CD14-positive monocyte (primary cell): ENCODE results near the gene NUP62. TPM values are rescaled to one million over a fixed set of nuclear protein-coding genes. Genes with fewer than 3 reads are reported as not detected.

ENCODE experiments used
- DNase-seq, 3 donors: peaks; one replicate each; pipeline ENCODE4 v3.0.0-alpha.2; 2011 to 2022
- H2AFZ ChIP-seq: 2 replicates; pipeline ENCODE4 v1.6.0; 2012; ENCODE audit warnings: mild to moderate bottlenecking, low read depth, low read length, inconsistent platforms; ENCODE audit not compliant: insufficient read depth, poor library complexity, severe bottlenecking
- H3K27ac ChIP-seq, 2 donors: 1 replicate in 1 of 2; 2 replicates in 1 of 2; pipeline ENCODE4 v1.5.1; 2012 to 2013; ENCODE audit warnings: low read length in 2 of 2, control low read depth in 1 of 2, inconsistent platforms in 1 of 2, low read depth in 1 of 2, mild to moderate bottlenecking in 1 of 2
- H3K27me3 ChIP-seq, 2 donors: one replicate each; pipeline versions ENCODE4 v1.6.0 to v1.6.1; 2011 to 2013; ENCODE audit warnings: low read length in 2 of 2; ENCODE audit not compliant: control insufficient read depth in 2 of 2, insufficient read depth in 2 of 2
- H3K36me3 ChIP-seq, 2 donors: replicated peaks in 1 of 2; 1 replicate in 1 of 2; 2 replicates in 1 of 2; pipeline versions ENCODE4 v1.5.1 to v1.6.1; 2012 to 2013; ENCODE audit warnings: low read length in 2 of 2, control low read depth in 1 of 2, inconsistent platforms in 1 of 2, mild to moderate bottlenecking in 1 of 2; ENCODE audit not compliant: insufficient read depth in 2 of 2, control insufficient read depth in 1 of 2
- H3K4me1 ChIP-seq, 2 donors: 1 replicate in 1 of 2; 2 replicates in 1 of 2; pipeline versions ENCODE4 v1.5.1 to v1.6.1; 2012 to 2013; ENCODE audit warnings: low read length in 2 of 2, control low read depth in 1 of 2, inconsistent platforms in 1 of 2, mild to moderate bottlenecking in 1 of 2, moderate library complexity in 1 of 2; ENCODE audit not compliant: insufficient read depth in 2 of 2, control insufficient read depth in 1 of 2
- H3K4me2 ChIP-seq: replicated peaks from 2 replicates; pipeline ENCODE3; 2012; ENCODE audit warnings: low read length, moderate library complexity, mild to moderate bottlenecking; ENCODE audit not compliant: poor library complexity, severe bottlenecking; ENCODE audit errors: extremely low read depth
- H3K4me3 ChIP-seq, 3 experiments: fragments of 200-600 bp in 1 of 3; sonication (generic) in 1 of 3; replicated peaks in 1 of 3; 1 replicate in 2 of 3; 2 replicates in 1 of 3; pipeline ENCODE4 v1.5.1; 2011 to 2013; ENCODE audit warnings: low read length in 3 of 3, mild to moderate bottlenecking in 3 of 3, control low read depth in 2 of 3, low read depth in 2 of 3, inconsistent platforms in 1 of 3, moderate library complexity in 1 of 3
- H3K79me2 ChIP-seq: 2 replicates; pipeline ENCODE4 v1.6.0; 2012; ENCODE audit warnings: mild to moderate bottlenecking, control low read depth, inconsistent platforms, low read length, moderate library complexity; ENCODE audit not compliant: insufficient read depth
- H3K9ac ChIP-seq: 2 replicates; pipeline ENCODE4 v1.6.0; 2017; ENCODE audit warnings: low read length, mild to moderate bottlenecking; ENCODE audit not compliant: insufficient read depth, poor library complexity, severe bottlenecking
- H3K9me3 ChIP-seq, 2 donors: replicated peaks in 1 of 2; 1 replicate in 1 of 2; 2 replicates in 1 of 2; pipeline versions ENCODE4 v1.5.1 to v1.6.1; 2012 to 2013; ENCODE audit warnings: low read length in 2 of 2, control low read depth in 1 of 2; ENCODE audit not compliant: control insufficient read depth in 1 of 2, insufficient read depth in 1 of 2
- H4K20me1 ChIP-seq: 2 replicates; pipeline ENCODE4 v1.6.0; 2012; ENCODE audit warnings: mild to moderate bottlenecking, low read length, control low read depth, moderate library complexity; ENCODE audit not compliant: insufficient read depth
- H3K27ac Mint-ChIP-seq, 7 donors: one replicate each; pipeline ENCODE4 v1.8.0; 2020; ENCODE audit warnings: mild to moderate bottlenecking in 7 of 7, mixed read lengths in 7 of 7, moderate library complexity in 6 of 7, inconsistent platforms in 2 of 7
- H3K27me3 Mint-ChIP-seq, 3 donors: one replicate each; pipeline ENCODE4 v1.8.0; 2021 to 2022; ENCODE audit warnings: low read depth in 3 of 3, mild to moderate bottlenecking in 3 of 3, mixed read lengths in 3 of 3, moderate library complexity in 3 of 3, inconsistent platforms in 1 of 3
- H3K36me3 Mint-ChIP-seq, 2 donors: one replicate each; pipeline ENCODE4 v1.8.0; 2020; ENCODE audit warnings: mixed read lengths in 2 of 2, inconsistent platforms in 1 of 2, mild to moderate bottlenecking in 1 of 2
- H3K4me1 Mint-ChIP-seq: one replicate; pipeline ENCODE4 v1.8.0; 2020; ENCODE audit warnings: mild to moderate bottlenecking, mixed read lengths
- H3K4me3 Mint-ChIP-seq, 2 donors: one replicate each; pipeline ENCODE4 v1.8.0; 2020; ENCODE audit warnings: mild to moderate bottlenecking in 2 of 2, mixed read lengths in 2 of 2, moderate library complexity in 1 of 2
- H3K9me3 Mint-ChIP-seq, 7 donors: one replicate each; pipeline ENCODE4 v1.8.0; 2020 to 2022; ENCODE audit warnings: mixed read lengths in 7 of 7, mild to moderate bottlenecking in 6 of 7, moderate library complexity in 6 of 7, inconsistent platforms in 2 of 7
- CTCF ChIP-seq: fragments of 200-600 bp; IDR thresholded peaks from one replicate; pipeline ENCODE4 v1.8.0; 2022; ENCODE audit warnings: antibody characterized with exemption, mild to moderate bottlenecking
- WGBS: methylation state at CpG from one replicate; pipeline ENCODE4 v1.1.5; 2013; ENCODE audit warnings: missing lambda C conversion rate; ENCODE audit not compliant: insufficient coverage; 5-methylcytosine and 5-hydroxymethylcytosine counted together
- intact Hi-C, 2 donors: fragments of 100-400 bp; cut with micrococcal nuclease; formaldehyde crosslinking; loops; one replicate each; pipeline versions ENCODE4 v1.15.0 to v1.15.1; 2023
- polyA plus RNA-seq, 3 donors: library from polyadenylated mRNA; depleted of rRNA in 1 of 3; unstranded in 2 of 3; stranded (reverse) in 1 of 3; fragments of 300-500 nt in 2 of 3; fragments of >200 nt in 1 of 3; fragmentation: Illumina TruSeq in 2 of 3; gene quantifications; 1 replicate in 2 of 3; 2 replicates in 1 of 3; pipeline ENCODE4 v1.2.3, GENCODE V29; 2012 to 2021

Gene NUP62
- polyA plus RNA-seq, 3 donors = 32.3 to 62.2 (median 48.6) TPM

GRCh38 chr19:49884109-49884508, 45.2 kb downstream of the NUP62 start:
- intact Hi-C loops = no loop called here
- no peak overlapping the region for H3K9ac ChIP-seq
- no peak for TF ChIP-seq CTCF
- peaks cover 3% of the 10 kb centered on the region for H3K79me2 ChIP-seq
- H2AFZ ChIP-seq = no peak overlapping the region
- H3K27me3 ChIP-seq = no peaks in the 10 kb centered on the region
- Mint-ChIP-seq H3K9me3 (peaks cover 0 to 4% (median 0%) of the 10 kb centered on the region in 7 donors), H3K27ac (no peak overlapping the region), H3K36me3 (peaks cover 70 to 74% of the 10 kb centered on the region in 2 donors), H3K27me3 (peaks cover 2 to 6% (median 3%) of the 10 kb centered on the region in 3 donors), H3K4me3 (no peak overlapping the region), H3K4me1 (peaks cover 3% of the 10 kb centered on the region)
- H3K36me3 ChIP-seq = peaks cover 51 to 55% of the 10 kb centered on the region in 2 donors
- peaks cover 45% of the 10 kb centered on the region for H4K20me1 ChIP-seq
- 96% methylated on average over 16 of the region's 18 CpGs for WGBS
- H3K27ac ChIP-seq = no peak overlapping the region
- peaks cover 2 to 5% of the 10 kb centered on the region in 2 donors for H3K4me1 ChIP-seq
- H3K9me3 ChIP-seq = no peaks in the 10 kb centered on the region
- no peak overlapping the region for H3K4me3 ChIP-seq
- H3K4me2 ChIP-seq = no peak overlapping the region
- DNase-seq = no peak

- Histone ChIP-seq H3K4me2 (no peak overlapping the region), H3K36me3 (peaks cover 51 to 58% of the 10 kb centered on the region in 2 donors), H2AFZ (no peak overlapping the region), H3K79me2 (peaks cover 8% of the 10 kb centered on the region), H3K9ac (no peak overlapping the region), H3K9me3 (no peaks in the 10 kb centered on the region), H3K27me3 (no peaks in the 10 kb centered on the region), H3K4me3 (no peak overlapping the region), H3K4me1 (peaks cover 13 to 15% of the 10 kb centered on the region in 2 donors), H3K27ac (no peak overlapping the region), H4K20me1 (peaks cover 44% of the 10 kb centered on the region)
- H3K4me3 Mint-ChIP-seq = no peak overlapping the region
- DNase-seq = no peak
- H3K4me1 Mint-ChIP-seq = peaks cover 13% of the 10 kb centered on the region
- H3K9me3 Mint-ChIP-seq = peaks cover 0 to 4% (median 0%) of the 10 kb centered on the region in 7 donors
- no peak for TF ChIP-seq CTCF
- H3K36me3 Mint-ChIP-seq = peaks cover 70 to 71% of the 10 kb centered on the region in 2 donors
- H3K27me3 Mint-ChIP-seq = peaks cover 0 to 5% (median 2%) of the 10 kb centered on the region in 3 donors
- WGBS = 97% methylated on average over 5 of the region's 5 CpGs
- H3K27ac Mint-ChIP-seq = no peak overlapping the region
- intact Hi-C loops = no loop called here
Observed at GRCh38 chr19:49883094-49883493, 46.2 kb downstream of the NUP62 start.
